ENCODE data around the gene NTRK3.

The NTRK3 gene

DNA sequence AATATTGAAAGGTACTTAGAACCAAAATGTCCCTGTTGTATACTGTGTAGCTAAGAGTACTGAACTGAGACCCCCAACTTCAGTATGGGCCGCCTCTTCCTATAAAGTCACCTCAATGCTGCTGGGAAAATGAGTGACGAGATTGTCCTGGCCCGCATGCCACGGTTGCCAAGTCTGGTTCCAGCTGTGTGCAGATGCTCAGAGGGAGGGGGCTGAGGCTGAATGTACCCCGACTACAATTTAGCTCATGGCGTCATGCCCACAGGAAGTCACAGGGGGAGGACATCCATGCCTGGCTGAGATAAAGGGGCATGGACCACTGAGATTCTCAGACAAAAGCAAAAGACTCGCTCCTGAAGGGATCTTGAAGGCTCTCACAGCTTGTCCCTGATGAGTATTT, 271.1 kb downstream of the NTRK3 start:
- H3K27me3 ChIP-seq (ENCODE audit: control insufficient read depth, insufficient read depth, low read length): no peaks in the 10 kb centered on the region
- H3K4me1 ChIP-seq (ENCODE audit: control insufficient read depth, insufficient read depth, low read length): no peaks in the 10 kb centered on the region
- no peaks in the 10 kb centered on the region for H3K36me3 ChIP-seq (ENCODE audit: control insufficient read depth, insufficient read depth, low read length)
- H3K4me3 ChIP-seq (ENCODE audit: low read depth, low read length): no peak overlapping the region
- H3K27ac ChIP-seq (ENCODE audit: low read depth, low read length): no peak overlapping the region
- no peak overlapping the region for H3K9ac ChIP-seq (ENCODE audit: low read depth, low read length)
- no peaks in the 10 kb centered on the region for H3K9me3 ChIP-seq (ENCODE audit: control insufficient read depth, insufficient read depth, low read length)

DNA sequence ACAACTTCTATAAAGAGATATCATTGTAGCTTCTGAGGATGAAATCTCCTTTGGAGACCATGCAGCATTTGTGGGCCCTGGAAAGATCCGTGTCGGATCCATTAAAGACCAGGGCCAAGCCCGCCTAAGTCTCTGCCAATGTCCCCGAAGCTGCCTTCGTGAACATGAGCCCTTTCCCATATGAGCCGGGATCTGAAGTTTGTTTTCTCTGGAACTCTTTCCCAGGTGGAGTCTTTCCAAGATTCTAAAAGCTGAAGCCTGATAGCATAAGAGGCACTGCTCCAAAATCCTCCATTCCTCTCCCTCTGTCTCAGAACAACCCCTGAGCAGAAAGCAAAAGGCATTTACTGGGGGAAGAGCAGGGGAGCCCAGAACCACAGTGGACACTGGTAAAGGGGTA, 274.6 kb downstream of the NTRK3 start:
- Histone ChIP-seq H3K27ac (ENCODE audit: low read depth, low read length) (no peak overlapping the region), H3K36me3 (ENCODE audit: control insufficient read depth, insufficient read depth, low read length) (no peaks in the 10 kb centered on the region), H3K27me3 (ENCODE audit: control insufficient read depth, insufficient read depth, low read length) (no peaks in the 10 kb centered on the region), H3K4me1 (ENCODE audit: control insufficient read depth, insufficient read depth, low read length) (no peaks in the 10 kb centered on the region), H3K9ac (ENCODE audit: low read depth, low read length) (no peak overlapping the region), H3K9me3 (ENCODE audit: control insufficient read depth, insufficient read depth, low read length) (no peaks in the 10 kb centered on the region), H3K4me3 (ENCODE audit: low read depth, low read length) (no peak overlapping the region)

DNA sequence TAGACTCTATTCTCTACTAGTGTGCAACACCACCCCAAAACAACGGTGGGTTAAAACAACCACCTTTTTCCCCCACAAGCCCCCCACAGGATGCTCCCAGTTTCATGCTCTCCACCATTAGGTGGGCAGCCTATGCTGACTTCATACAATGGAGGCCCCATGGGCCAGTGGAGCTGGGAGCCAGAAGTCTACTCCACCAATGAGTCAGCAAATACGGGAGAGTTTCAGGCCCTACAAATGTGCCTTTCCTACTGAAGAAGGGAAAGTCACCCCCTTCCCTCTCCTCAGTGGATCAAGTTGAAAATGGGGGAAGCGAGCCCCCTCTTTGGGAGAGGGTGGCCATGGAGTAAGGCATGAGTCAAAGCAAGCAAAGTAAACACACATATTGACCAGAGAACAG, 278.6 kb downstream of the NTRK3 start:
- no peak overlapping the region for H3K27ac ChIP-seq (ENCODE audit: low read depth, low read length)
- no peaks in the 10 kb centered on the region for H3K9me3 ChIP-seq (ENCODE audit: control insufficient read depth, insufficient read depth, low read length)
- no peaks in the 10 kb centered on the region for H3K27me3 ChIP-seq (ENCODE audit: control insufficient read depth, insufficient read depth, low read length)
- no peaks in the 10 kb centered on the region for H3K36me3 ChIP-seq (ENCODE audit: control insufficient read depth, insufficient read depth, low read length)
- H3K9ac ChIP-seq (ENCODE audit: low read depth, low read length): no peak overlapping the region
- no peaks in the 10 kb centered on the region for H3K4me1 ChIP-seq (ENCODE audit: control insufficient read depth, insufficient read depth, low read length)
- H3K4me3 ChIP-seq (ENCODE audit: low read depth, low read length): no peak overlapping the region

DNA sequence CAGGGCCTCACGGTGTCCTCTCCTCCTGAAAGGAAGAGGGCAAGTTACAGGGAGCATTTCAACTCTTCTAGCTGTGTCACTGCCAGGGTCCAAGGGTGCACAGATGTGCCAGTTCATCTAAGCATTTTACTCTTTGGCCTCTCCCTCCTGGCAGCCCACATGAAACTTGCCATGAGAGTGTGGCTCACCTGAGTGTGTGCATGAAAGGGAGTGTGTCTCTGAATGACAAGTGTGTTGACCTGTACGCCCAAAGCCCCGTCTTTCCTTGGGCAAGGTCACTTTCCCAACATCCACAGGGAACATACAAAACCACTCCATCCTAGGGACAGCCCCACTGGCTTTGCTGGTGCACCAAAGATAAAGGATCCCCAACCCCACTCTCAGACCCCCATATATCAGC, 280.0 kb downstream of the NTRK3 start:
- no peaks in the 10 kb centered on the region for H3K4me1 ChIP-seq (ENCODE audit: control insufficient read depth, insufficient read depth, low read length)
- H3K36me3 ChIP-seq (ENCODE audit: control insufficient read depth, insufficient read depth, low read length): no peaks in the 10 kb centered on the region
- H3K4me3 ChIP-seq (ENCODE audit: low read depth, low read length): no peak overlapping the region
- no peaks in the 10 kb centered on the region for H3K27me3 ChIP-seq (ENCODE audit: control insufficient read depth, insufficient read depth, low read length)
- no peak overlapping the region for H3K27ac ChIP-seq (ENCODE audit: low read depth, low read length)
- H3K9ac ChIP-seq (ENCODE audit: low read depth, low read length): no peak overlapping the region
- no peaks in the 10 kb centered on the region for H3K9me3 ChIP-seq (ENCODE audit: control insufficient read depth, insufficient read depth, low read length)

DNA sequence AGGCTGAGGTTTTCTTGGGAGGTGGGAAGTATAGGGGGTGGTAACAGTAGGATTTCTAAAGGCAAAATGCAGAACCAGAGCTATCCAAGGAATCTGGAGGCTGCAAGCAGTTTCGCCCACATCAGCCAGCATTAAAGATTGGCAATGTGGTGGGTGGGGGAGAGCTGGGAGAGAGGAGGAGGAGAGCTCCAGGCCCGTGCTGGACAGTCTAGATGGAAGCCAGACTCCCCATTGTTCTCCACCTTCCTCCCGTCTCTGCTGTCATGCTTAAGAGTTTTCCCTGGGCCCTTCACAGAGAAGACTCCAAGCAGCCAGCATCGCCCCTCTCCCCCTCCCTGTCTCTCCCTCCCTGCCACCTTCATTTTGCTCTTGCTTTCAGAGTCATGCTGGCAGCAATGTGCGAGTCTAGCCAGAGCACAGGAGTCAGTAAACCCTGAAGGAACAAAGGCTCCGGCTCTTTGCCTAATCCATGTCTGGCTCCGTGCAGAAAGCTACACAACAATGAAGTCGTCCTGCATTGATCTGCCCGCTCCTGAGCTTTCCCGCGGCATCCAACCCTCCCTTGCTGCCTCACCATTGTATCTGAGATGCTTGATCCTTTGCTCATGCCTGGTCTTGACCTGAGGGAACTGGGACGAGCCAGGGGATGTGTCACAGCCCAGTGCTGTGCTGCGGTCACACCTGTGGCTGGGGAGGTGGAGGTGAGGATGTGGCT, 282.9 kb downstream of the NTRK3 start:
- Histone ChIP-seq H3K4me3 (ENCODE audit: low read depth, low read length) (no peak overlapping the region), H3K27me3 (ENCODE audit: control insufficient read depth, insufficient read depth, low read length) (no peaks in the 10 kb centered on the region), H3K4me1 (ENCODE audit: control insufficient read depth, insufficient read depth, low read length) (no peaks in the 10 kb centered on the region), H3K36me3 (ENCODE audit: control insufficient read depth, insufficient read depth, low read length) (no peaks in the 10 kb centered on the region), H3K9me3 (ENCODE audit: control insufficient read depth, insufficient read depth, low read length) (no peaks in the 10 kb centered on the region), H3K9ac (ENCODE audit: low read depth, low read length) (no peak overlapping the region), H3K27ac (ENCODE audit: low read depth, low read length) (no peak overlapping the region)

DNA sequence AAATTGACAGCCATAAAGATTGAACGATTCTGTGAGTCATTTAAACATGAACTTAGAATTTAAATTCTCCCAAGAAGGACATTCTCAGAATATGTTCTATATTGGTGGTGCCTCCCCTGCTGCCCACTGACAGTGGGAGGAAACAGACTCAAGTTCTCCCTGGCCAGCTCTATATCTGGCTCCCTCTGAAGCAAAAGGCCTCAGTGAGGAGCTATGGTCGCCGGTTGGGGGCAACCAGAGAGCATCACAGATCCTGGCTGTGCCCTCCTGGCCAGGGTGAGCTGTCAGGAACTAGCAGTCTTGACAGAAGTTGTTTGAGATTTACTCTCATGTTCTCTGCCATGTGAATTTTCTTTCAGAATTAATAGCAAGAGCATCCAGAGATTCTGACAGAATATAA, 285.5 kb downstream of the NTRK3 start:
- Histone ChIP-seq H3K27me3 (ENCODE audit: control insufficient read depth, insufficient read depth, low read length) (no peaks in the 10 kb centered on the region), H3K4me3 (ENCODE audit: low read depth, low read length) (no peak overlapping the region), H3K4me1 (ENCODE audit: control insufficient read depth, insufficient read depth, low read length) (no peaks in the 10 kb centered on the region), H3K36me3 (ENCODE audit: control insufficient read depth, insufficient read depth, low read length) (no peaks in the 10 kb centered on the region), H3K9ac (ENCODE audit: low read depth, low read length) (no peak overlapping the region), H3K27ac (ENCODE audit: low read depth, low read length) (no peak overlapping the region), H3K9me3 (ENCODE audit: control insufficient read depth, insufficient read depth, low read length) (no peaks in the 10 kb centered on the region)

DNA sequence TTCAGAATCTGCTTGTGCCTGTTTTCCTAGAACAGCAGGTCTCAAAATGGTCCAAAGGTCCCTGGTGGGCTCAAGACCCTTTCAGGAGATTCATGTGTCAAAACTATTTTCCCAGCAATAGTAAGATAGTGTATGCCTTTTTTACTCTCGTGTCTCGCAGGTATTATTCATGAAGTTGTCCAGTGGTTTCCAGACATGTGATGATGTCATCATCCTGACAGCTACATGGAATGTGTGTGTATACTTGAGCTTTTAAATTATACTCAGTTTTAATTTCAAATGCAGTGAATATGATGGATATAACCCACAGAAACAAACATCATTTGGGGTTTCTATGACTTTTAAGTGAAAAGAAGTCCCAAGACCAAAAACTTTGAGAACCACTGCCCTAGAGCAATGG, 288.6 kb downstream of the NTRK3 start:
- Histone ChIP-seq H3K4me3 (ENCODE audit: low read depth, low read length) (no peak overlapping the region), H3K27me3 (ENCODE audit: control insufficient read depth, insufficient read depth, low read length) (no peaks in the 10 kb centered on the region), H3K4me1 (ENCODE audit: control insufficient read depth, insufficient read depth, low read length) (no peaks in the 10 kb centered on the region), H3K27ac (ENCODE audit: low read depth, low read length) (no peak overlapping the region), H3K36me3 (ENCODE audit: control insufficient read depth, insufficient read depth, low read length) (no peaks in the 10 kb centered on the region), H3K9me3 (ENCODE audit: control insufficient read depth, insufficient read depth, low read length) (no peaks in the 10 kb centered on the region), H3K9ac (ENCODE audit: low read depth, low read length) (no peak overlapping the region)

DNA sequence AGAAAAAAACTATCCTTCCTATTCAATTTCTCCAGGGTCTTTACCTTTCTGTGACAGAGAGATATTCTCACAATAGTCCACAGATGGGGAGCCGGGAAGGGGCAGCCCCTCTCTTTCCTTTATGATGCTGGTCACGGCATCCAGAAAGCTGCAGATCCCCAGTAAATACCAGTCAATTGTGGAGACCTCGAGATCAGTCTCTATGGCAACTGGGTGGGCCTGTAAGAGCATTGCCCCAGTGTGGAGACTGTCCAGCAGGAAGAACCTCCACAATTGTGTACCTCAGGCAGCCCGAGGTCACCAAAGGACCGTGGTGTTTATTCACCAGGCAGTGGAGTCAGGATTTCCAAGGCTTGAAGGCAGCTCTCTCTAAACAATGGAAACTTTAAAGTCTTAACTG, 291.2 kb downstream of the NTRK3 start:
- H3K4me3 ChIP-seq (ENCODE audit: low read depth, low read length): no peak overlapping the region
- no peaks in the 10 kb centered on the region for H3K27me3 ChIP-seq (ENCODE audit: control insufficient read depth, insufficient read depth, low read length)
- no peaks in the 10 kb centered on the region for H3K4me1 ChIP-seq (ENCODE audit: control insufficient read depth, insufficient read depth, low read length)
- H3K36me3 ChIP-seq (ENCODE audit: control insufficient read depth, insufficient read depth, low read length): no peaks in the 10 kb centered on the region
- no peaks in the 10 kb centered on the region for H3K9me3 ChIP-seq (ENCODE audit: control insufficient read depth, insufficient read depth, low read length)
- H3K9ac ChIP-seq (ENCODE audit: low read depth, low read length): no peak overlapping the region
- no peak overlapping the region for H3K27ac ChIP-seq (ENCODE audit: low read depth, low read length)

DNA sequence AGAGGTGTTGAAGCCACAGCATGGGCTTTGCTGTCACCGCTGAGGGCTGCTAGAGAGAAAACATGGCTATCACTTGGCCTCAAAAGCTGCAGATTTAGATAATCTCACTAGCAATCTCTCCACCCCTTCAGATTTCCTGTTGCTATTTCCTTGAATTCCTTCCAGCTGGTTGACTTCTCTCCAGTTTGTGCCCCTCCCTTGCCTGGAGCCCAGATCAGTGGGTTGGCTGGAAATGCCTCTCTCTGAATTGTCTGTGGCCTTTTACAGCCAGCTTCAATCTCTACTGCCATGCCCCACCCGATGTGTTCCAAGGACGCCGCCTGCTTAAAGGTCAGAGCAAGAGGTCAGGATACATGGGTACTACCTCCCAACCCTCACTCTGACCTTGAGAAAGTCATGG, 294.1 kb downstream of the NTRK3 start:
- H3K4me1 ChIP-seq (ENCODE audit: control insufficient read depth, insufficient read depth, low read length): no peaks in the 10 kb centered on the region
- H3K27me3 ChIP-seq (ENCODE audit: control insufficient read depth, insufficient read depth, low read length): no peaks in the 10 kb centered on the region
- H3K9ac ChIP-seq (ENCODE audit: low read depth, low read length): no peak overlapping the region
- no peak overlapping the region for H3K27ac ChIP-seq (ENCODE audit: low read depth, low read length)
- H3K9me3 ChIP-seq (ENCODE audit: control insufficient read depth, insufficient read depth, low read length): no peaks in the 10 kb centered on the region
- H3K36me3 ChIP-seq (ENCODE audit: control insufficient read depth, insufficient read depth, low read length): no peaks in the 10 kb centered on the region
- no peak overlapping the region for H3K4me3 ChIP-seq (ENCODE audit: low read depth, low read length)

DNA sequence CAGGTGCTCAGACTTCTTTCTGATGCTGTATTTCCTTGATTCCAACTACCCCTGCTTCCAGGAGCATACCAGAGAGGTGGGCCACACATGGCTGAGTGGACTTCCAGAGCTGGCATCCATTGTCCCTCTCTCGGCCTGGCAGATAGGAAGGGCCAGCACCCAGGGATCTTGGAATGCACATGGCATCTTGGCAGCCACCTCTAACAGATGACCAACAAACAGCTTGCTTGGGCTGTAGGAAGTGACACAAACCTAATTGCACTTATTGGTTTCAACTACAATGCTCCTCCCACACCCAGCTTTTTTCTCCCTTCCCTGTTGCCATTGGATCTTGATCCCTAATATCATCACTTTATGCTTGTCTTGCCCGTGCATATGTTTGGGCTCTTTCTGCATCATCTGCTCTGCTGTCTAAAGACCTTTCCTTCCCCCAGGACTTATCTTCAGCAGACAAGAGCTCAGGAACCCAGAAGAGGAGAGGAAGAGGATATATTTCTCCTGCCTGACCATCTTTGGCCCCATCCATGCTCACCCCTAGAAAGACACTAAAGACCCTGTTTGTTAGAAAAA, 294.6 kb downstream of the NTRK3 start:
- no peak overlapping the region for H3K9ac ChIP-seq (ENCODE audit: low read depth, low read length)
- no peaks in the 10 kb centered on the region for H3K9me3 ChIP-seq (ENCODE audit: control insufficient read depth, insufficient read depth, low read length)
- no peaks in the 10 kb centered on the region for H3K4me1 ChIP-seq (ENCODE audit: control insufficient read depth, insufficient read depth, low read length)
- H3K4me3 ChIP-seq (ENCODE audit: low read depth, low read length): no peak overlapping the region
- no peaks in the 10 kb centered on the region for H3K27me3 ChIP-seq (ENCODE audit: control insufficient read depth, insufficient read depth, low read length)
- H3K27ac ChIP-seq (ENCODE audit: low read depth, low read length): no peak overlapping the region
- H3K36me3 ChIP-seq (ENCODE audit: control insufficient read depth, insufficient read depth, low read length): no peaks in the 10 kb centered on the region

DNA sequence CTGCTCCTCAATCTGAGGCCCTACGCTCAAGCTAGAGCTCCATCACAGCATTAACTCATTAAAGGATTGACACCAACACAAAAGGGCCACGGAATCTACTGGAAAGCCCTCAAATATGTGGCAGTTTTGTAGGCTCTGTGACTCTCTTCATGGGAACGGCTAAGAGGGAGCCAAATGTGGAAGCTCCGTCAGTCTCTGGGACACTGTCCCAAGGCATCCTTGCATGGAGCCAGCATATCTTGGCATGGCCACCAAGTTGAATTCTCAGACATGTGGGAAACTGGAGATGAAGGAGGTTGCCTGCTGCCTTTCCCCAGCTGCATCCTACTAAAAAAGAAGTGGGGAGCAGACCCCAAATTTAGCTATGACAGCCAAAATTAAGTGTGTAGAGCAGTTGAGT, 296.9 kb downstream of the NTRK3 start:
- H3K27ac ChIP-seq (ENCODE audit: low read depth, low read length): no peak overlapping the region
- H3K36me3 ChIP-seq (ENCODE audit: control insufficient read depth, insufficient read depth, low read length): no peaks in the 10 kb centered on the region
- H3K9ac ChIP-seq (ENCODE audit: low read depth, low read length): no peak overlapping the region
- H3K4me3 ChIP-seq (ENCODE audit: low read depth, low read length): no peak overlapping the region
- H3K9me3 ChIP-seq (ENCODE audit: control insufficient read depth, insufficient read depth, low read length): no peaks in the 10 kb centered on the region
- no peaks in the 10 kb centered on the region for H3K4me1 ChIP-seq (ENCODE audit: control insufficient read depth, insufficient read depth, low read length)
- H3K27me3 ChIP-seq (ENCODE audit: control insufficient read depth, insufficient read depth, low read length): no peaks in the 10 kb centered on the region

All from HUES48 (cell line).